Posterior cingulate gyrus (tissue), 11 donors: ENCODE measurements around the gene BCAN.

Experiments
- DNase-seq, 10 donors: peaks; one replicate each; pipeline versions ENCODE4 v3.0.0 to v3.0.0-alpha.2; 2020 to 2021; ENCODE audit warnings: mixed read lengths in 3 of 10
- intact Hi-C: fragments of 100-400 bp; cut with DNase I; formaldehyde crosslinking; loops from one replicate; pipeline ENCODE4 v1.15.1; 2023

BCAN gene

GRCh38 chr1:156691665-156692440 is 49.9 kb downstream of the BCAN start:
- intact Hi-C loops, result no loop called here
- DNase-seq, result no peak

- intact Hi-C loops, result no loop called here
- no peak for DNase-seq
These were observed 50.6 kb downstream of the BCAN start for GRCh38 chr1:156692441-156692924.

- intact Hi-C loops, result no loop called here
- no peak for DNase-seq
These were observed 51.3 kb downstream of the BCAN start for GRCh38 chr1:156692925-156693847.

- no peak for DNase-seq
- intact Hi-C loops, result no loop called here
These were observed 52.2 kb downstream of the BCAN start for GRCh38 chr1:156693848-156694689.

GRCh38 chr1:156694690-156694962 is 52.7 kb downstream of the BCAN start:
- DNase-seq, result no peak

GRCh38 chr1:156696755-156697154 is 54.8 kb downstream of the BCAN start:
- no peak for DNase-seq
- intact Hi-C loops, result no loop called here

More at GRCh38 chr1:156694690-156694962, 52.7 kb downstream of the BCAN start:
- intact Hi-C loops, result no loop called here

GRCh38 chr1:156697481-156697880 is 55.6 kb downstream of the BCAN start:
- intact Hi-C loops, result no loop called here
- DNase-seq, result no peak

- no peak for DNase-seq
- intact Hi-C loops, result no loop called here
These were observed 57.1 kb downstream of the BCAN start for GRCh38 chr1:156698995-156699394.

- DNase-seq, result no peak
- intact Hi-C loops, result no loop called here
These were observed 59.0 kb downstream of the BCAN start for GRCh38 chr1:156700736-156701531.

- no peak for DNase-seq
- intact Hi-C loops, result no loop called here
These were observed 61.4 kb downstream of the BCAN start for GRCh38 chr1:156703336-156703735.

- intact Hi-C loops, result no loop called here
- DNase-seq, result no peak
These were observed 61.8 kb downstream of the BCAN start for GRCh38 chr1:156703741-156704140.

GRCh38 chr1:156704166-156704711 is 62.3 kb downstream of the BCAN start:
- intact Hi-C loops, result no loop called here
- DNase-seq, result no peak

GRCh38 chr1:156704930-156705320 is 63.0 kb downstream of the BCAN start:
- intact Hi-C loops, result no loop called here
- DNase-seq, result peak in 4 of 10 donors; percentile 24 to 85 (median 49)

- peak in 5 of 10 donors; percentile 13 to 86 (median 23) for DNase-seq
- intact Hi-C loops, result no loop called here
These were observed 63.5 kb downstream of the BCAN start, which contains the start of gene CRABP2 for GRCh38 chr1:156705321-156705917. Gene CRABP2, minus strand, starts transcription at chr1:156705583. Its CDS starts 137 bp downstream, at chr1:156705446.

- intact Hi-C loops, result no loop called here
- DNase-seq, result peak in 9 of 10 donors; percentile 47 to 92 (median 66)
These were observed 64.2 kb downstream of the BCAN start for GRCh38 chr1:156705918-156706656.

- intact Hi-C loops, result no loop called here
These were observed 64.9 kb downstream of the BCAN start for GRCh38 chr1:156706657-156707416.

GRCh38 chr1:156707417-156708217 is 65.7 kb downstream of the BCAN start:
- intact Hi-C loops, result no loop called here
- DNase-seq, result peak in 1 of 10 donors; percentile 59

More at GRCh38 chr1:156706657-156707416, 64.9 kb downstream of the BCAN start:
- peak in 9 of 10 donors; percentile 7 to 88 (median 45) for DNase-seq
